Effector CD8-positive, alpha-beta T cell (primary cell): ENCODE measurements around the gene USF3.

Experiments
- DNase-seq: peaks from one replicate; lab custom pipeline; 2025; lab: John Stamatoyannopoulos, UW
- total RNA-seq, 4 experiments: gene quantifications; one replicate each; lab custom pipeline; 2026; lab: John Stamatoyannopoulos, UW

Gene USF3
- 60.9 to 99.7 (median 73.3) reads per million in 4 experiments for total RNA-seq

- peak; percentile 80 for DNase-seq
Observed at GRCh38 chr3:113695786-113696645, at the start of gene USF3. Gene USF3, minus strand, starts transcription at chr3:113696642. Its CDS starts 21,764 bp downstream, at chr3:113674878.

DNA sequence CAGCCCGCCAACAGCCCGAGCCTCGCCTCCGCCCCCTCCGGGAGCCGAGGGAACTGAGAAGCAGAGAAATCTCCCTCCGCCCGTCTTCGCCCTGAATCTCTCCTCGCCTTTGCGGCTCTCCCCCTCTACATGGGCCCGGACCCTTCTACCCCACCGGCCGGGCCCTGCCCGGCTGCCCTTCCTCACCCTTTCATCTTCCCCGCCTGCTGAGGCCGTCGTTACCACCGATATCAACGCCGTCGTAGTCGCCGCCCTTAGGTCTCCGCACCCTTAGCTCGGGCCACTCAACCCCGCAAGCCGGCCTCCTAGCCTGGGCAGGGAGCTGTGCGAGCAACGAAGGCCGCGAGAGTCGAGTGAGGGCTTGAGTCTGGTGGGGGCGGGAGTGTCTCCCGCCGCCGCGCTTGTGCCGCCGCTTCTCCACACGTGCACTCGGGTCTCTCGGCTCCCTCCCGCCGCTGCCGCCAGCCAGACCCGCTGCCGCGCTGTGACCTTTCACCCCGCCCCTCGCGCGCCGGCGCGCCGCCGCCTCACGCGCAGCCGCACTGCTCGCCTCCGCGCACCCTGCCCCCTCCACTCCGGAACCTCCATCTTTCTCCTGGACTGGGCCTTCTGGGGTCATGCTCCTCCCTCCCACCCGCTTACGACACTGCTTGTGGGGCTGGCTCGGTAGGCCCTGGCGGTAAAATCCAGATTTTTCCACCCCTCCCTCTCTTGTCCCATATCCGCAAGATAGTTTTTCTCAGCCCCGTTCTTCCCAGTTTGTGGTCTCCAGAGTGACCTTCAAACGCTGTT is 49.5 kb upstream of the USF3 start, which contains the start of gene NAA50:
Gene NAA50, minus strand, starts transcription at position 494 of the 792 bp plus-strand sequence. Its CDS starts 300 bp downstream, at position 194.
- DNase-seq = peak; percentile 85

DNA sequence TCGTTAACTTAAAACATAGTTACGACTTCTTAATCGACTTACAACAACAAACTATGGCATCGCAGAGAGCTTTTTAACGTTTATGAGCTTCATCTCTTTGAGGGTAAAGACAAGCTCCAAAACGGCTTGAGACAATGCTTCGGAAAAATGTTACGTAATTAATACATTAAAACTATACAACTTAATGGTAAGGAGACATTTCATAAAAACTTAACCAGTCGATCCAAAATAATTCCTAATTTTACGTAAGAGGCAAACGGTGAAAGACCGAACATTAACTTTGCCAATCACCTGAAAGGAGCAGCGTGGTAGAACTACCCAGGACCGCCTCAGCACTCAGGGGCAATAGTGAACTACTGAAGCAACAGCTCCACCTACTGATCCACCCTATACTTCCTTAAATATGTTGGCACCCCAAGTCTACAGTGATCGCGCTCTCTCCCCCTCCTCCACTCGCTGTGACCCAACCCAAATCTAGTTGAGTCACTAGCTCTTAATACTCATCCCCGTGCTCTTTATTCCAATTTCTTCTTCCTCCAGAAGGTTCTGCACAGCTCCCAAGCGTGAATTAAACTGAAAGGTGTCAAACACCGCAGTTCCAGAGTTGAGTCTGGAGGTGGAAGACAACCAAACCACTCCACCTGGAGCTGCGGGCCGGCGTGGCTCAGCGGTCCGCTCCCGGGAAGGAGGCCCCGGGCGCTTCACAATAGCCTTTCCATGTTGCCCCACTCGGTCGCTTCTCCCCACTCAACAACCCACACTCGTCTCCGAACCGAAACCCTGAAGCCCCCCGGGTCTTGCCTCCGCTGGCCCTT is 48.7 kb upstream of the USF3 start:
- DNase-seq = peak; percentile 55

DNA sequence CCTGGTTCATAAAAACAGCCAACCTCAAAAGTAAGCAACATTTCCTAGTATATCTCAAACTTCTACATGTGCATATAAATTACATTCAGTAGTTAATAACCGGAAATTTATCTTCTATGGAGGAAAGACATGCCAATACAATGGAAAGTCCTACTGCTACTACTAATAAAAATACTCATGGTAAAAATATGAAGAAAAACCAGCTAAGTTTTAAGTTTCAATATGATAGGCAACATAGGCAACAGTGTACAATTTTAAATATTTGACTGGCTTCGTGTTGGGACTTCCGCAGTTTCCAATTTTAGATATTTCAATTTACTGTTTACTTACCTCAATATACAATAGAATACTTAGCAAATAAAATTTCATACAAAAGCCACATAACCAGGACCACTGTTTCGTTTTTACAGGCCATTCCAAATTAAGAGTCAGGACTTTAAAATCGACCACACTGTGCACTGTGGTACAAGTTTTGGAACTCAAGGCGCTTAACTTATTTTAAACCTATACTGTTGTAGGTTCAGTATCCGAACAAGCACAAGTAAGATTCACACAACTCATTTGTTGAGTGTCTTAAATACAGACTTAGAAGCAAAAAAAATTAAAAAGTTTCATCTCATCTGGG is 46.7 kb upstream of the USF3 start:
- DNase-seq = no peak

GRCh38 chr3:113741620-113742019 is 45.2 kb upstream of the USF3 start:
- DNase-seq = no peak

DNA sequence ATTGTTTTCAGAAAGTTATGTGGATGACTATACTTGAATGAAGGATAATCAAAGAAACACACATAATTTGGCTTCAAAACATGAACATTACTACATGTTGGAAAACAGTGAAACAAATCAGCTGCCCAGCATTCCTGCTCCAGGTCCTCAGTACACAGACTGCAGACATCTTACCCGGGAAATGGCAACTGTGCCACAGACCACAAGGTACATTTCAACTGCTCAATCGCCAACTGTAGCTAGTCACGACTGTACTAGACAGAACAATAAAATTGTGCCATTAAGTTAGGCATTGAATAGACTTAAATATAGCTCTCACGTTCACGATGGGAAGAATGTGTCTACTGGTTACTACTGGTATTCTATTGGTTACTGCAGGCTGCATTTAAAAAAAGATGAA is 44.6 kb upstream of the USF3 start:
- DNase-seq = no peak

DNA sequence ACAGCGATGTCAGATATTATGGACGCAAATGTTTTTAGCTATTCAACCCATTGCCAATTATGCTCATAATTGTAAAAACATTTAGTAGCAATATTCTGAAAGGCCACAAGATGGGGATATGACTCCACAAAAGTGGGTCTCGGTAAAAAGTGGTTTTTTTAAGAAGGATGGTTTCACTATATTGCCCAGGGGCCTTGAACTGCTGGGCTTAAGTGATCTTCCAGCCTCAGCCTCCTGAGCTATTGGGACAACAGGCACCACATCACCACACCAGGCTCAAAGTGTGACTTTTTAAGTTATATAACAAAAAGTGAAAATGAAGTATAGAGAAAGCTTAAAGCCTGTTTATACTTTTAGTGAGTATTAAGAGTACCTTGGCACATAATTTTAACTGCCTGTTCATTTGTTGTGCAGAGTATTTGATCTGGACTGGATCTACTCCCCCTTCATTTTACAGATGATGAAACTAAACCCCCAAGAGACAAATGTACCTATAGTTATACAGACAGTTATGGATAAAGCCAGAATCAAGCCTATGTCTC is 40.2 kb upstream of the USF3 start:
- peak; percentile 1 for DNase-seq

DNA sequence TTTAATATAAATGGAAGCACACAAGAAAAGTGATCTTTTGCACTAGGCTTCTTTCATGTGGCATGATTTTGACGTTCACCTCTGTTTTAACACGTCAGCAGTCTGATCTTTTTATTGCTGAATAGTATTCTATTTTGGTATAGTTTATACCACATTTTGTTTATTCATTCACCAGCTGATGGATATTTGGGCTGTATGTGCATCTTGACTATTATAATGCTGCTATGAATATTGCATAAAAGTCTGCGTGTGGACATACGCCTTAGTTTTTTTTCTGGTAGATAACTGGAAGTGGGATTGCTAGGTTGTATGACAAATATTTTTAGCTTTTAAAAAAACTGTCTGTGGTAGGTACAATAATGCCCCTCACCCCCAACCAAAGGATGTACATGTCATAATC is 35.3 kb upstream of the USF3 start:
- DNase-seq = no peak

- no peak for DNase-seq
Observed at GRCh38 chr3:113730550-113730949, 34.1 kb upstream of the USF3 start.

GRCh38 chr3:113728661-113729060 is 32.2 kb upstream of the USF3 start:
- DNase-seq = no peak

- no peak for DNase-seq
Observed at GRCh38 chr3:113721636-113722035, 25.2 kb upstream of the USF3 start.

- no peak for DNase-seq
Observed at GRCh38 chr3:113719758-113720157, 23.3 kb upstream of the USF3 start.

- no peak for DNase-seq
Observed at GRCh38 chr3:113719294-113719693, 22.9 kb upstream of the USF3 start.

DNA sequence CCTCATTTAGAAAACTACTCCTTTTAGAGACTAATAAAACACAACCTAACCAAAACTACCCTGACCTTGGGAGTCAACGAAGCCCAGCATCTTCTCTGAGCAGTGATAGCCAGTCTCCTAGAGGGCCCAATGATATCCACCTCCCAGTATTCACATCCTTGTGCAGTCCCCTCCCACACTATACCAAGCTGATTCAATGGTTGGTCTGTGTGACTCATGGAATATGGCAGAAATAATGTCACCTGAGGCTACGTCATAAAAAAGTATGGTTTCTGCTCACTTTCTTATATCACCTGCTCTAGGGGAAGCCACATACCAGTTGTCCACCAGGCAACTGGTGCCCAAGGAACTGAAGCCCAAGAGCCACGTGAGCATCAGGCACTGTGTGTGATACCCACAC is 21.4 kb upstream of the USF3 start:
- DNase-seq = no peak

DNA sequence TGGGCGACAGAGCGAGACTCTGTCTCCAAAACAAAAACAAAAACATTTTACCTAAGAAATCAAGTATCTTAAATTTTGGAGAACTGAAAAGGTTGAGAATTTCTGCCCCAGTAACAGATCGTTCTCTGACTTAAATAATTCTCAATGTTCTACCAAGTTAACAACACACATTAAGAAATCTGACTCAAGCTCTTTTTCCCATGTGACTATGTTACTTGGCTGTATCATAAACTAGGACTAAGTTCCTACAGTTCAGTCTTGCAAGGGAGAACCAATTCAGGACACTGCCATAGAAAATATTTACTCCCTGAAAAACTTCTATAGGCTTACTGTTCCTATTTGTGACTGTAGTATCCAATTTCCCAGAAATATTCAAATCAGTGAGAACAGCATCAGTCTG is 20.9 kb upstream of the USF3 start:
- no peak for DNase-seq

DNA sequence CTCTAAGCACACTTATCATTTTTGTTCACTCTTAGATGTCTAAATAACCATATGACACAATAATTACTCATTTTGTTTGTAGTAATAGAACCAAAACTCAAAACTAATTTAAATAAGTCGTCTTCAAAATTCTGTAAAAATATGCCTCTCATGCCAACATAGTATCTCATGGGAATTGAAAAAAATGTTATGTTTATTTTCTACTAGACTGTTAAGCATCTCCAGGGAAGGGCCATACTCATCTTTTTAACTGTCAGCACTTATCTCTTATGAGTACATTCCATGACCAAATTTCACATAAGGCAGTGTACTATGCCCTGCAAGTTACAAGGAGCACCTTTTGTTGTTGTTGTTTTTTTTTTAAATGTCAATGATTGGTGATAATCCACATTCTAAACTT is 18.3 kb upstream of the USF3 start:
- no peak for DNase-seq

DNA sequence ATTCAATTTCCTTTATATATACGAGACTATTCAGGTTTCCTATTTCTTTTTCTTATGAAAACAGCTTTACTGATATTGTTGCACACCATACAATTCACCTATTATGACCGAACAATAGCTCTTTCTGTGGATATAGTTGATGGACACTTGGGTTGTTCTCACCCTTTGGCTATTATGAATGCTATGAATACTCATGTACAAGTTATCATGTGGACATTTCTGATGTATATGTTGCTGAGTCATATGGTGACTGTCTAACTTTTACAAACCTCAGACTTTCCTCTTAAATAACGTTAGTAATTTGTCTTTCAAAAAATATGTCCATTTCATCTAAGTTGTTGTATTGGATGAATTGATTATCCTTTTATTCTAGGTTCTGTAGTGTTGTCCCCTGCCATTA is 15.7 kb upstream of the USF3 start:
- no peak for DNase-seq

- no peak for DNase-seq
Observed at GRCh38 chr3:113707835-113708234, 11.4 kb upstream of the USF3 start.

- DNase-seq = no peak
Observed at GRCh38 chr3:113698956-113699355, 2.5 kb upstream of the USF3 start.

DNA sequence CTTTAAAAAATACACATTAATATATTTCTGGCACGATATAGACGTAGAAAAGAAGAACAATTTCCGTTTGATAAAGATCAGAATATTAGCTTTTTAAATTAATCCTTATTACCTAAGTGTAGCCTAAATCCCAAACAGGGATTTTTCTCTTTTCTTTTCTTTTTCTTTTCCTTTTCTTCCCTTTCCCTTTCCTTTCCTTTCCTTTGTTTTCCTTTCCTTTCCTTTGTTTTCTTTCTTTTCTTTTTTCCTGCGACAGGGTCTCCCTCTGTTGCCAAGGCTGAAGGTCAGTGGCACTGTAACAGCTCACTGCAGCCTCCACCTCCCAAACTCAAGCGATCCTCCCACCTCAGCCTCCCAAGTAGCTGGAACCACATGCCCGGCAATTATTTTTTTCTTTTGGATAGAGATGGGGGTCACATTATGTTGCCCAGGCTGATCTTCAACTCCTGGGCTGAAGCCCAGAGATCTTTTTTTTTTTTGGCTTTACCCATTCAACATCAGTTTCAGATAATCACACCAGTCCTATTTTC is 1.8 kb upstream of the USF3 start:
- no peak for DNase-seq

DNA sequence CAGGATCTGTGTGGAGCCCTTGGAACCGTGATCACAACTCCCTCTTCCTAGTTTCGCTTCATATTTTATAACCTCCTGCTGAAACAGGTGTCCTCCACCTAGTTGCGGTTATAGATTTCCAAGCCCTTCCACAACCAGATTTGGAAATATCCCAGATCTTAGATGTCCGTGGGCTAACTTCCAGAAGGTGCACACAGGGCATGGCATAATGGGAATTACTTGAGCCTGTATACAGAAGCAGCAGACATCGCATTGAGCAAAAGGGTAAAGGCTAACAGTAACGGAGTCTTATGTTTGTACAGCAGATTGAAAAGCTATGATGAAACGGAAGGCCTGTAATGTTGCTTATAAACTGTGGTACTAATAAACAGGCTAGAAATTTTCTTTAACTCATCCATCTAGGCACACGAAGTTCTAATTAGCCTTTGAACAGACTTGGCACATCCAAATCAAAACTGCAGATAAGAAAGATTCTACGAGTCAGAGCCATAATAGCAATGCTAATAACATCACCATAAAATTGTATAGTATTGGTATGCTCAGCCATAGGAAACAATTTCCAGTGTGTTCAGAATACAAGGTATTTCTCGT is 1.2 kb upstream of the USF3 start:
- no peak for DNase-seq
